SK-N-SH (cell line): ENCODE measurements around the gene KIF9. TPM values are rescaled to one million over a fixed set of nuclear protein-coding genes. Genes with fewer than 3 reads are reported as not detected.

Experiments
- CTCF ChIA-PET: fragments of 300-600, 350-600 bp; formaldehyde crosslinking; extraction: SDS; loops from one replicate; lab custom pipeline; 2021; lab: Yijun Ruan, JAX
- POLR2A ChIA-PET: fragments of 350-600 bp; sonication (Branson Sonifier 250); formaldehyde crosslinking; extraction: SDS; loops from one replicate; lab custom pipeline; 2020; ENCODE audit warnings: antibody characterized with exemption, inconsistent platforms; lab: Yijun Ruan, JAX
- DNase-seq: peaks from one replicate; pipeline ENCODE4 v3.0.0; 2012
- H2AFZ ChIP-seq: fragments of 200-600 bp; sonication (generic); 2 replicates; pipeline ENCODE4 v1.8.1; 2016; ENCODE audit warnings: antibody characterized with exemption, mild to moderate bottlenecking, low read depth
- H3F3A ChIP-seq: fragments of 200-600 bp; sonication (generic); replicated peaks from 2 replicates; pipeline ENCODE3; 2016; ENCODE audit warnings: antibody characterized with exemption, mild to moderate bottlenecking; ENCODE audit not compliant: insufficient read depth
- H3K27ac ChIP-seq, 2 experiments: fragments of 200-500 bp in 1 of 2; fragments of 200-600 bp in 1 of 2; sonication (Bioruptor generic) in 1 of 2; sonication (generic), shearing (Covaris generic) in 1 of 2; 2 replicates each; pipeline versions ENCODE4 v1.5.1 to v1.6.1; 2014 to 2016; ENCODE audit warnings: low read depth in 2 of 2, inconsistent platforms in 1 of 2, low read length in 1 of 2, mild to moderate bottlenecking in 1 of 2, mixed read lengths in 1 of 2
- H3K27me3 ChIP-seq: fragments of 200-600 bp; sonication (generic), shearing (Covaris generic); 2 replicates; pipeline ENCODE4 v1.6.1; 2016; ENCODE audit warnings: mixed run types; ENCODE audit not compliant: insufficient read depth
- H3K36me3 ChIP-seq, 2 experiments: fragments of 200-500 bp in 1 of 2; fragments of 200-600 bp in 1 of 2; sonication (Bioruptor generic) in 1 of 2; sonication (generic) in 1 of 2; replicated peaks in 1 of 2; 2 replicates each; pipeline versions ENCODE3 to v1.5.1; 2014 to 2016; ENCODE audit warnings: low read length in 1 of 2, mild to moderate bottlenecking in 1 of 2; ENCODE audit not compliant: insufficient read depth in 2 of 2, control insufficient read depth in 1 of 2
- H3K4me1 ChIP-seq, 2 experiments: fragments of 200-500 bp in 1 of 2; fragments of 200-600 bp in 1 of 2; sonication (Bioruptor generic) in 1 of 2; sonication (generic), shearing (Covaris generic) in 1 of 2; 2 replicates each; pipeline versions ENCODE4 v1.5.1 to v1.6.1; 2014 to 2016; ENCODE audit warnings: low read depth in 1 of 2, low read length in 1 of 2, mixed run types in 1 of 2; ENCODE audit not compliant: insufficient read depth in 2 of 2, control insufficient read depth in 1 of 2
- H3K4me2 ChIP-seq: fragments of 200-600 bp; sonication (generic), shearing (Covaris generic); 2 replicates; pipeline ENCODE4 v1.6.1; 2017; ENCODE audit warnings: mixed run types
- H3K4me3 ChIP-seq, 2 experiments: fragments of 200-500 bp in 1 of 2; fragments of 200-600 bp in 1 of 2; sonication (Bioruptor generic) in 1 of 2; sonication (generic), shearing (Covaris generic) in 1 of 2; 2 replicates each; pipeline versions ENCODE4 v1.5.1 to v1.8.1; 2014 to 2016; ENCODE audit warnings: low read depth in 2 of 2, inconsistent platforms in 1 of 2, low read length in 1 of 2, mild to moderate bottlenecking in 1 of 2, mixed read lengths in 1 of 2, moderate library complexity in 1 of 2
- H3K79me2 ChIP-seq: fragments of 200-600 bp; sonication (generic); 2 replicates; pipeline ENCODE4 v1.8.1; 2017; ENCODE audit warnings: mild to moderate bottlenecking; ENCODE audit not compliant: insufficient read depth
- H3K9ac ChIP-seq: fragments of 200-600 bp; sonication (generic); 2 replicates; pipeline ENCODE4 v1.6.1; 2017; ENCODE audit warnings: mixed run types
- H3K9me2 ChIP-seq: fragments of 200-600 bp; sonication (generic); 2 replicates; pipeline ENCODE4 v1.6.1; 2017; ENCODE audit warnings: mixed run types
- H3K9me3 ChIP-seq: fragments of 200-600 bp; sonication (generic); 2 replicates; pipeline ENCODE4 v1.6.1; 2017; ENCODE audit warnings: mixed run types, mild to moderate bottlenecking, moderate library complexity
- H4K20me1 ChIP-seq: fragments of 200-600 bp; sonication (generic); 2 replicates; pipeline ENCODE4 v1.6.1; 2017; ENCODE audit warnings: mild to moderate bottlenecking, mixed run types; ENCODE audit not compliant: insufficient read depth
- ELF1 ChIP-seq: IDR thresholded peaks from 2 replicates; pipeline ENCODE4 v1.4.0; 2012
- EP300 ChIP-seq, 2 experiments: IDR thresholded peaks; 2 replicates each; pipeline versions ENCODE4 v1.4.0 to v1.6.1; 2012; ENCODE audit warnings: borderline replicate concordance in 1 of 2, low read depth in 1 of 2, low read length in 1 of 2
- EZH2phosphoT487 ChIP-seq: fragments of 200-600 bp; sonication (generic); IDR thresholded peaks from 2 replicates; pipeline ENCODE4 v1.6.1; 2017; ENCODE audit warnings: low read depth, mixed run types, mild to moderate bottlenecking, antibody characterized with exemption, moderate library complexity, borderline replicate concordance
- FOSL2 ChIP-seq: IDR thresholded peaks from 2 replicates; pipeline ENCODE4 v1.4.0; 2012; ENCODE audit warnings: low read depth, mild to moderate bottlenecking, moderate library complexity, borderline replicate concordance
- MXI1 ChIP-seq: IDR thresholded peaks from 2 replicates; pipeline ENCODE4 v1.6.1; 2012; ENCODE audit warnings: mild to moderate bottlenecking, low read depth, low read length, improper control_type of control experiment
- POLR2AphosphoS5 ChIP-seq: IDR thresholded peaks from 2 replicates; pipeline ENCODE4 v1.6.1; 2012; ENCODE audit warnings: low read depth, low read length
- RAD21 ChIP-seq: IDR thresholded peaks from 2 replicates; pipeline ENCODE4 v1.6.1; 2012; ENCODE audit warnings: mild to moderate bottlenecking, low read length
- RCOR1 ChIP-seq: fragments of 150-350 bp; IDR thresholded peaks from 2 replicates; pipeline ENCODE4 v1.6.1; 2017; ENCODE audit warnings: antibody characterized with exemption, low read length
- WGBS: methylation state at CpG from one replicate; pipeline ENCODE4 v1.1.6; 2017; ENCODE audit warnings: low lambda C conversion rate; 5-methylcytosine and 5-hydroxymethylcytosine counted together
- polyA plus RNA-seq, 3 experiments: library from polyadenylated mRNA; depleted of rRNA; stranded (reverse); fragments of >200 nt; gene quantifications; 2 replicates each; pipeline ENCODE4 v1.2.3, GENCODE V29; 2012
- TF ChIP-seq, protein P1 (sequence below): IDR thresholded peaks from 2 replicates; pipeline ENCODE4 v1.4.0; 2012; ENCODE audit warnings: low read depth
- TF ChIP-seq, protein P2 (sequence below): fragments of 150-350 bp; IDR thresholded peaks from 2 replicates; pipeline ENCODE4 v1.6.1; 2017; ENCODE audit warnings: antibody characterized with exemption, low read length, low read depth, borderline replicate concordance
- TF ChIP-seq, protein P3 (sequence below): IDR thresholded peaks from 2 replicates; pipeline ENCODE4; 2012
- TF ChIP-seq, protein P4 (sequence below): IDR thresholded peaks from 2 replicates; pipeline ENCODE4 v1.4.0; 2012; ENCODE audit warnings: low read depth, borderline replicate concordance

Gene KIF9
- polyA plus RNA-seq, 1 of the 3 experiments (the other 2 are of a cell fraction): 31.8 TPM

DNA sequence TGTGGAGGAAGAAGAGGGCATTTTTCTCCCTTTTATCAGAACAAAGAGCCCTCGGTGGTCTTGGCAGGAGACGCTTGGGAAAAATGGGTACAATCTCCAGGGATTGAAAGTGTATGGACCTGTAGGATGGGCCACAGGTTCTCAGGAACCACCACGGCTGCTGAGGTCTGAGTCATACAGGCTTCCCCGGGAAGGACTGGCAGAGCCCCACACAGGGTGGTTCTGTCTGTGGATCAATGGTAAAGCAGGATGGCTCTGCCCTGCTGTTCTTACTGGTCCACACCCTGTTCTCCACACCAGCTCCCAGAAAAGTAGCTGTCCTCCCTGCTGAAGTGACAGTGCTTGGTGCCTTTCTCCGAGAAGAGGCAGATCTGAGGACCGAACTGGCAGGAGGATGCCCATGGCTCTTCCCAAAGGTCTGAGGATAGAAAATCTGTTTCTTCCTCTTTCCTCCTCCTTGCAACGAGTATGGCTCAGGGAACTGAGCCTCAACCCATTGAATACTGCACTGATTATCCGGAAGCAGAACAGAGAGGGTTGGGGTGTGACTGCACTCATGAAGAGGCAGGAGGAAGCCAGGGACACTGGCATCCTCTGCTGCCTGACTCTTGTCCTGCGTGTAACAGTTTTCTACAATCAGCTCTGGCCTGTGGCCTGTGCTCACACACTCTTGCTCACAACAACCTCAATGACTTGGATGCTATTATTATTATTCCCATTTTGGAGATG lies 39.0 kb downstream of the KIF9 start:
- Histone ChIP-seq H3K27ac (no peak overlapping the region), H3K4me3 (no peak overlapping the region), H3K79me2 (no peaks in the 10 kb centered on the region), H3K4me2 (no peak overlapping the region), H3K9ac (no peak overlapping the region), H3K4me1 (no peaks in the 10 kb centered on the region), H3K9me3 (no peaks in the 10 kb centered on the region), H3K36me3 (no peaks in the 10 kb centered on the region), H2AFZ (no peak overlapping the region), H4K20me1 (no peaks in the 10 kb centered on the region), H3F3A (no peaks in the 10 kb centered on the region), H3K9me2 (no peaks in the 10 kb centered on the region), H3K27me3 (no peaks in the 10 kb centered on the region)
- POLR2A ChIA-PET: no interaction called here
- WGBS: 90% methylated on average over 5 of the region's 9 CpGs
- DNase-seq: no peak
- TF ChIP-seq, protein P1, sequence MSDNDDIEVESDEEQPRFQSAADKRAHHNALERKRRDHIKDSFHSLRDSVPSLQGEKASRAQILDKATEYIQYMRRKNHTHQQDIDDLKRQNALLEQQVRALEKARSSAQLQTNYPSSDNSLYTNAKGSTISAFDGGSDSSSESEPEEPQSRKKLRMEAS: no peak
- no peak for TF ChIP-seq RCOR1
- TF ChIP-seq, protein P2, sequence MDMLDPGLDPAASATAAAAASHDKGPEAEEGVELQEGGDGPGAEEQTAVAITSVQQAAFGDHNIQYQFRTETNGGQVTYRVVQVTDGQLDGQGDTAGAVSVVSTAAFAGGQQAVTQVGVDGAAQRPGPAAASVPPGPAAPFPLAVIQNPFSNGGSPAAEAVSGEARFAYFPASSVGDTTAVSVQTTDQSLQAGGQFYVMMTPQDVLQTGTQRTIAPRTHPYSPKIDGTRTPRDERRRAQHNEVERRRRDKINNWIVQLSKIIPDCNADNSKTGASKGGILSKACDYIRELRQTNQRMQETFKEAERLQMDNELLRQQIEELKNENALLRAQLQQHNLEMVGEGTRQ: no peak
- TF ChIP-seq, protein P3, sequence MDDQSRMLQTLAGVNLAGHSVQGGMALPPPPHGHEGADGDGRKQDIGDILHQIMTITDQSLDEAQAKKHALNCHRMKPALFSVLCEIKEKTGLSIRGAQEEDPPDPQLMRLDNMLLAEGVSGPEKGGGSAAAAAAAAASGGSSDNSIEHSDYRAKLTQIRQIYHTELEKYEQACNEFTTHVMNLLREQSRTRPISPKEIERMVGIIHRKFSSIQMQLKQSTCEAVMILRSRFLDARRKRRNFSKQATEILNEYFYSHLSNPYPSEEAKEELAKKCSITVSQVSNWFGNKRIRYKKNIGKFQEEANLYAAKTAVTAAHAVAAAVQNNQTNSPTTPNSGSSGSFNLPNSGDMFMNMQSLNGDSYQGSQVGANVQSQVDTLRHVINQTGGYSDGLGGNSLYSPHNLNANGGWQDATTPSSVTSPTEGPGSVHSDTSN: no peak
- CTCF ChIA-PET: interaction anchor here (0.6 kb wide), 1 partner anchor 14 kb away, joined by 3 read pairs; no protein-coding TSS in a partner anchor

DNA sequence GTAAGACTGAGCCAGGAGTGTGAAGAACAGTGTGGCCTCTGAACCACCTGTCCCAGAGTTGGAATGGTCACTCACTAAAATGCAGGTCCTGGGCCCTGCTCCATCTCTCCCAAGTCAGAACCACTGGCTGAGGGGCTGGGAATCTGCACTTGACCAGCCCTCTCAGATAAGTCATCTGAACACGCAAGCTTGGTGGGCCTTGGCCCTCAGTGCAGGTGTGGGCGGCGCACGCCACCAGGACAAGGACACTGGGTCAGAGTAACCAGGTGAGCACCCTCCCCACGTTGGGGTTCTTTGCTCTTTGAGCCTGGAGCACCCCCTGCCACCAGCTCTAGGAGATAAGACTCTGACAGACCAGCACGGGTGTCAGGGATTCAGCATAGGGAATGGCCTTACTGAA lies 42.7 kb downstream of the KIF9 start:
- no peak overlapping the region for H3K4me2 ChIP-seq
- POLR2A ChIA-PET: no interaction called here
- no CpG with 5 or more reads among the region's 6 CpGs for WGBS

More for the DNA sequence above, 42.7 kb downstream of the KIF9 start:
- no peak overlapping the region for H3K9ac ChIP-seq
- H2AFZ ChIP-seq: no peak overlapping the region
- no peaks in the 10 kb centered on the region for H3K79me2 ChIP-seq
- DNase-seq: no peak
- H3K9me3 ChIP-seq: no peaks in the 10 kb centered on the region
- no peak overlapping the region for H3K4me3 ChIP-seq
- CTCF ChIA-PET: interaction anchor here (0.9 kb wide), 1 partner anchor 11 kb away, joined by 3 read pairs; no protein-coding TSS in a partner anchor
- no peaks in the 10 kb centered on the region for H3K9me2 ChIP-seq
- H4K20me1 ChIP-seq: no peaks in the 10 kb centered on the region
- H3K27me3 ChIP-seq: no peaks in the 10 kb centered on the region
- TF ChIP-seq EZH2phosphoT487 (no peak), ELF1 (no peak), EP300 (IDR thresholded peaks at IDR 0.05; ENCODE audit: borderline replicate concordance in 1 of 2, low read depth in 1 of 2, low read length in 1 of 2) (no peak), RAD21 (no peak), MXI1 (no peak), FOSL2 (no peak), POLR2AphosphoS5 (no peak)
- TF ChIP-seq, protein P4, sequence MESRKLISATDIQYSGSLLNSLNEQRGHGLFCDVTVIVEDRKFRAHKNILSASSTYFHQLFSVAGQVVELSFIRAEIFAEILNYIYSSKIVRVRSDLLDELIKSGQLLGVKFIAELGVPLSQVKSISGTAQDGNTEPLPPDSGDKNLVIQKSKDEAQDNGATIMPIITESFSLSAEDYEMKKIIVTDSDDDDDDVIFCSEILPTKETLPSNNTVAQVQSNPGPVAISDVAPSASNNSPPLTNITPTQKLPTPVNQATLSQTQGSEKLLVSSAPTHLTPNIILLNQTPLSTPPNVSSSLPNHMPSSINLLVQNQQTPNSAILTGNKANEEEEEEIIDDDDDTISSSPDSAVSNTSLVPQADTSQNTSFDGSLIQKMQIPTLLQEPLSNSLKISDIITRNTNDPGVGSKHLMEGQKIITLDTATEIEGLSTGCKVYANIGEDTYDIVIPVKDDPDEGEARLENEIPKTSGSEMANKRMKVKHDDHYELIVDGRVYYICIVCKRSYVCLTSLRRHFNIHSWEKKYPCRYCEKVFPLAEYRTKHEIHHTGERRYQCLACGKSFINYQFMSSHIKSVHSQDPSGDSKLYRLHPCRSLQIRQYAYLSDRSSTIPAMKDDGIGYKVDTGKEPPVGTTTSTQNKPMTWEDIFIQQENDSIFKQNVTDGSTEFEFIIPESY: no peak
- no peaks in the 10 kb centered on the region for H3F3A ChIP-seq
- no peaks in the 10 kb centered on the region for H3K4me1 ChIP-seq
- H3K27ac ChIP-seq: no peak overlapping the region
- no peaks in the 10 kb centered on the region for H3K36me3 ChIP-seq
